Suprapubic skin (tissue), 4 donors: ENCODE measurements around the gene ZBTB16. TPM values are rescaled to one million over a fixed set of nuclear protein-coding genes. Genes with fewer than 3 reads are reported as not detected.
A peak's percentile ranks its signal among the peaks of the same experiment; 100 is the strongest.

Experiments used
- DNase-seq, 2 donors: peaks; one replicate each; pipeline ENCODE4 v3.0.0-alpha.2; 2019; ENCODE audit warnings: low spot score in 2 of 2
- H3K27ac ChIP-seq: fragments of 200-600 bp; sonication (generic); one replicate; pipeline ENCODE4 v1.5.1; 2019
- H3K27me3 ChIP-seq: fragments of 200-600 bp; sonication (generic); one replicate; pipeline ENCODE4 v1.5.1; 2019
- H3K36me3 ChIP-seq: fragments of 200-600 bp; sonication (generic); one replicate; pipeline ENCODE4 v1.5.1; 2019
- H3K4me1 ChIP-seq: fragments of 200-600 bp; sonication (generic); one replicate; pipeline ENCODE4 v1.5.1; 2019
- H3K4me3 ChIP-seq: fragments of 200-600 bp; sonication (generic); one replicate; pipeline ENCODE4 v1.5.1; 2019; ENCODE audit warnings: mild to moderate bottlenecking
- H3K9me3 ChIP-seq: fragments of 200-600 bp; sonication (generic); one replicate; pipeline ENCODE4 v1.5.1; 2019
- EP300 ChIP-seq: sonication (generic); formaldehyde crosslinking; IDR thresholded peaks from one replicate; pipeline ENCODE4 v1.6.1; 2017; ENCODE audit warnings: antibody characterized with exemption
- POLR2A ChIP-seq, 2 donors: fragments of 450-650 bp; IDR thresholded peaks; one replicate each; pipeline ENCODE4 v1.6.1; 2017; ENCODE audit warnings: antibody characterized with exemption in 2 of 2, mild to moderate bottlenecking in 2 of 2, moderate library complexity in 2 of 2
- POLR2AphosphoS5 ChIP-seq, 3 donors: sonication (generic); formaldehyde crosslinking; IDR thresholded peaks; one replicate each; pipeline ENCODE4 v1.6.1; 2017; ENCODE audit warnings: antibody characterized with exemption in 3 of 3
- WGBS: methylation state at CpG from one replicate; pipeline ENCODE4 v1.1.5; 2018; 5-methylcytosine and 5-hydroxymethylcytosine counted together
- total RNA-seq, 4 donors: library from RNA; depleted of rRNA; stranded (reverse); fragments of >200 nt; gene quantifications; one replicate each; pipeline ENCODE4 v1.1.0, GENCODE V29; 2016
- TF ChIP-seq, protein P1 (sequence below), 2 donors: fragments of 200-600 bp in 1 of 2; fragments of 450-650 bp in 1 of 2; sonication (generic) in 1 of 2; IDR thresholded peaks; one replicate each; pipeline ENCODE4 v1.5.1; 2016 to 2019; ENCODE audit warnings: antibody characterized with exemption in 2 of 2, mild to moderate bottlenecking in 1 of 2, moderate library complexity in 1 of 2

Gene ZBTB16
- total RNA-seq, 4 donors from 2014 or later = 142 to 474 (median 232) TPM

- peak in 1 of 2 donors; percentile 56 for DNase-seq
These were observed 115.4 kb downstream of the ZBTB16 start for GRCh38 chr11:114174712-114175495.

GRCh38 chr11:114175706-114176105, 116.2 kb downstream of the ZBTB16 start:
- TF ChIP-seq EP300 = no peak
- TF ChIP-seq POLR2A (IDR thresholded peaks at IDR 0.05) = no peak
- TF ChIP-seq, protein P1, sequence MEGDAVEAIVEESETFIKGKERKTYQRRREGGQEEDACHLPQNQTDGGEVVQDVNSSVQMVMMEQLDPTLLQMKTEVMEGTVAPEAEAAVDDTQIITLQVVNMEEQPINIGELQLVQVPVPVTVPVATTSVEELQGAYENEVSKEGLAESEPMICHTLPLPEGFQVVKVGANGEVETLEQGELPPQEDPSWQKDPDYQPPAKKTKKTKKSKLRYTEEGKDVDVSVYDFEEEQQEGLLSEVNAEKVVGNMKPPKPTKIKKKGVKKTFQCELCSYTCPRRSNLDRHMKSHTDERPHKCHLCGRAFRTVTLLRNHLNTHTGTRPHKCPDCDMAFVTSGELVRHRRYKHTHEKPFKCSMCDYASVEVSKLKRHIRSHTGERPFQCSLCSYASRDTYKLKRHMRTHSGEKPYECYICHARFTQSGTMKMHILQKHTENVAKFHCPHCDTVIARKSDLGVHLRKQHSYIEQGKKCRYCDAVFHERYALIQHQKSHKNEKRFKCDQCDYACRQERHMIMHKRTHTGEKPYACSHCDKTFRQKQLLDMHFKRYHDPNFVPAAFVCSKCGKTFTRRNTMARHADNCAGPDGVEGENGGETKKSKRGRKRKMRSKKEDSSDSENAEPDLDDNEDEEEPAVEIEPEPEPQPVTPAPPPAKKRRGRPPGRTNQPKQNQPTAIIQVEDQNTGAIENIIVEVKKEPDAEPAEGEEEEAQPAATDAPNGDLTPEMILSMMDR (IDR thresholded peaks at IDR 0.05) = no peak
- TF ChIP-seq POLR2AphosphoS5 (IDR thresholded peaks at IDR 0.05) = no peak
- peaks cover 96% of the 10 kb centered on the region for H3K4me1 ChIP-seq
- no peak overlapping the region for H3K27ac ChIP-seq
- 75% methylated on average over 6 of the region's 6 CpGs for WGBS
- DNase-seq = peak in 1 of 2 donors; percentile 69
- no peaks in the 10 kb centered on the region for H3K9me3 ChIP-seq
- peaks cover 4% of the 10 kb centered on the region for H3K36me3 ChIP-seq
- no peak overlapping the region for H3K4me3 ChIP-seq
- H3K27me3 ChIP-seq = no peaks in the 10 kb centered on the region

More at GRCh38 chr11:114174712-114175495, 115.4 kb downstream of the ZBTB16 start:
- Histone ChIP-seq H3K27me3 (no peaks in the 10 kb centered on the region), H3K36me3 (peaks cover 4% of the 10 kb centered on the region), H3K4me3 (no peak overlapping the region), H3K27ac (no peak overlapping the region), H3K9me3 (no peaks in the 10 kb centered on the region), H3K4me1 (peaks cover 96% of the 10 kb centered on the region)
- TF ChIP-seq EP300 = no peak
- no peak for TF ChIP-seq POLR2A (IDR thresholded peaks at IDR 0.05)
- TF ChIP-seq, protein P1 (IDR thresholded peaks at IDR 0.05) = no peak
- no peak for TF ChIP-seq POLR2AphosphoS5 (IDR thresholded peaks at IDR 0.05)
- WGBS = 94% methylated on average over 2 of the region's 3 CpGs

DNA sequence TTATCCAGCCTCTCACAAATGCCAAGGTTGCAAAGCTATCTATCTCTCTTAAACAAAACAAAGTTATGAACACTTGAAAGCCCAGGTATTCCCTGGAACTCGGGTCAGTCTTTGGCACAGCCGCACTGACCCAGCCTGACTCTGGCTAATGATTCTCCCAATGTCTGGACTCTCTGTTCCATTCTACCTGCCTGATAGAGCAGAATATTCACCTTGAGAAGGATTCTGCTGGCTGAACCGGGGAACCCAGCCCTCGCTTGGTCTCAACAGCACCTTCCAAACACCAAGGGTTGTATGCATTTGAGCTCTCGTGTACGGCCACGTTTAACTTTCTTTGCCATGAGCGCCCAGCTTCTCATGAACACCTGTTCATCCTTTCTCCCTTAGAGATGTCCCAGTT, 116.8 kb downstream of the ZBTB16 start:
- no peak overlapping the region for H3K27ac ChIP-seq
- no peaks in the 10 kb centered on the region for H3K27me3 ChIP-seq
- no peak overlapping the region for H3K4me3 ChIP-seq
- H3K36me3 ChIP-seq = peaks cover 4% of the 10 kb centered on the region
- DNase-seq = no peak
- TF ChIP-seq EP300 = no peak
- no peak for TF ChIP-seq POLR2A (IDR thresholded peaks at IDR 0.05)
- TF ChIP-seq, protein P1 (IDR thresholded peaks at IDR 0.05) = no peak
- H3K9me3 ChIP-seq = no peaks in the 10 kb centered on the region
- 95% methylated on average over 8 of the region's 8 CpGs for WGBS
- H3K4me1 ChIP-seq = peaks cover 96% of the 10 kb centered on the region

DNA sequence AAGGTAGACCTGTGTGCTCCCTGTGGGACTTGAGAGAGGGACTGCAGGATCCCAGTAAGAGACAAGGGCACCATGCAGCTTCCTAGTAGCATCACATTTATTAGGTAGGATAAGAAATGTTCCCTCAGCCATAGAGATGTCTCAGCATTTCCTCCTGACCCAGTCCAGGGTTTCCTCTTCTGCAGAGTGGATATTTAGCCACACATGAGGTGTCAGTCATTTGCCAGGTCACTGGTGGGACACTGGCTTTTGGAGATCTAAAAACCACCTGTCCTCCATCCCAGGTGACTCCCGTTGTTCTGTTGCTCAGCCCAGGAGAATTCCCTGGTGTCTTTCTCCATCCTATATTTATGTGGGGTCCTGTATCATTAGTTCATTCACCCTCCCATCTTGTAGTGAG, 119.1 kb downstream of the ZBTB16 start:
- Histone ChIP-seq H3K4me1 (peaks cover 93% of the 10 kb centered on the region), H3K27ac (peak overlapping the region; percentile 98), H3K4me3 (no peak overlapping the region), H3K9me3 (no peaks in the 10 kb centered on the region), H3K27me3 (no peaks in the 10 kb centered on the region), H3K36me3 (no peaks in the 10 kb centered on the region)
- 100% methylated on average over 1 of the region's 1 CpG for WGBS
- TF ChIP-seq POLR2AphosphoS5 (IDR thresholded peaks at IDR 0.05) (no peak), POLR2A (IDR thresholded peaks at IDR 0.05) (no peak)
- no peak for DNase-seq

- TF ChIP-seq POLR2AphosphoS5 (IDR thresholded peaks at IDR 0.05) (peak in 2 of 3 donors; percentile 94 to 100), EP300 (peak; percentile 100), POLR2A (IDR thresholded peaks at IDR 0.05) (peak in 1 of 2 donors; percentile 64)
- TF ChIP-seq, protein P1 (IDR thresholded peaks at IDR 0.05) = peak in 1 of 2 donors; percentile 22
- Histone ChIP-seq H3K9me3 (no peaks in the 10 kb centered on the region), H3K36me3 (no peaks in the 10 kb centered on the region), H3K4me3 (peak overlapping the region; percentile 47), H3K27ac (peak overlapping the region; percentile 98), H3K27me3 (no peaks in the 10 kb centered on the region), H3K4me1 (peaks cover 92% of the 10 kb centered on the region)
- 2% methylated on average over 5 of the region's 5 CpGs for WGBS
- peak in 1 of 2 donors; percentile 73 for DNase-seq
These were observed 119.9 kb downstream of the ZBTB16 start for GRCh38 chr11:114179234-114179941.
